Left forelimb (tissue), 1 donor: ENCODE measurements around the gene GLCE.
"Not testable (repeated sequence)": the region's sequence is repeated elsewhere in the genome, so short reads cannot be mapped to it uniquely, and the experiment has no call there.

Experiments
- DNase-seq: peaks from one replicate; pipeline ENCODE4 v3.0.0-alpha.2; 2018; ENCODE audit warnings: low spot score

Gene GLCE

DNA sequence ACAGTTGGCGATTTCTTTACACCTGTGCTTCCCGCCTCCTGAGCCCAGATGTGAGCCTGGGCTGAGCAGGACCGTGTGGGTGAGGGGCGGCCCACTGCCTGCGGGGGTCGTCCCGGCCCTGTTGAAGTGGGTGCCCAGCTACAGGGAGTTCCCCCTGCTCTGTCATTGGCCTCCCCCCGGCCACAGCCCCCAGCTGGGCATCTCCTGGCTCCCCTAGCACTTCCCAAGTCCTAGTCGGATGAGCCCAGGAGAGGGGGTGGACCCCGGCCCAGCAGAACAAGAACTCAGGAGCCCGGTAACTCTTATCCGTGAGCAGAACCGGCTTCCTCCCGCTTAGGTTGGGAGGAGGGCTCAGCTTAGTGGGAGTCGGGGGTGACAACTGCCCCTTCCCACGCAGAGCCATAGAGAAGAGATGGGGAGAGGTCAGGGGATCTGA, 139.0 kb downstream of the GLCE start:
- DNase-seq, result no peak

DNA sequence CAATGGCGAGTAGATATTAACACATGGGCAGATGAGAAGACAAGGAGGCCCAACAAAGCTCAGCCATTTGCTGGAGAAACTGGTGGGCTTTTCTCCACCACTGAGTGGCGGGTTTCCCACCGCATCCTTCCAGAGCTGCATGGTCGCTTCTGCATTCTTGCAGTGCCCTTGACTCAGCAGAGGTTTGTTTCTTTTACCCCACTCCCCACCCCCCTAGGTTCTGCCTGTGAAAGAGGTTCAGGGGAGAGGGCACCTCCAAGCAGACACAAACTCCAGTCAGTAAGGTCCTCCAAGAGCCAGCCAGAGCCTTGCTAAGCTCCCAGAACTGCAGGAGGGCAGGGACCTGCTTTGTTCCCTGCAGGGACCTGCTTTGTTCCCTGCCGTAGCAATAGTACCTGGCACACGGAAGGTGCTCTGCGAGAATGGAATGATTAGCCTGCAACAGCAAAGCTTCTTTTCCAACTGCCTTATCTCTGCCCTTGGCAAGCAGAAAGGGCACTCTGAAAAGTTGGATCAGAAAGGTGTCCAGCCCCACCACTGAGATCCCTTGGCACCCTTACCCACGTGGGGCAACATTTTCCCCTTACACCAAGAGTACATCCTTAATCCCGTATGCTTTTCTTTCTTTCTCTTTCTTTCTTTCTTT, 139.6 kb downstream of the GLCE start:
- no peak for DNase-seq

DNA sequence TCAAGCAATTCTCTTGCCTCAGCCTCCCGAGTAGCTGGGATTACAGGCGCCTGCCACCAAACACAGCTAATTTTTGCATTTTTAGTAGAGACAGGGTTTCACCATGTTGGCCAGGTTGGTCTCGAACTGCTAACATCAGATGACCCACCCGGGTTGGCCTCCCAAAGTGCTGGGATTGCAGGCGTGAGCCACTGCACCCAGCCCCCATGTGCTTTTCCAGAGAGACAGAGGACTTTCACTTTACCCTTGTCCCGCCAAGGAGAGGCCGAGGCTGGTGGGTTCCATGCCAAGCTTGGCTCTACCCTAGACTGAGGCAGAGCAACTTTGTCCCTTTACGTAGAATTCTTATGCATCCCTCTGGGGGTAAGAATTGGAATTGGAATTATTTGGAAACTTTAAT, 140.7 kb downstream of the GLCE start:
- not testable (repeated sequence) for DNase-seq

DNA sequence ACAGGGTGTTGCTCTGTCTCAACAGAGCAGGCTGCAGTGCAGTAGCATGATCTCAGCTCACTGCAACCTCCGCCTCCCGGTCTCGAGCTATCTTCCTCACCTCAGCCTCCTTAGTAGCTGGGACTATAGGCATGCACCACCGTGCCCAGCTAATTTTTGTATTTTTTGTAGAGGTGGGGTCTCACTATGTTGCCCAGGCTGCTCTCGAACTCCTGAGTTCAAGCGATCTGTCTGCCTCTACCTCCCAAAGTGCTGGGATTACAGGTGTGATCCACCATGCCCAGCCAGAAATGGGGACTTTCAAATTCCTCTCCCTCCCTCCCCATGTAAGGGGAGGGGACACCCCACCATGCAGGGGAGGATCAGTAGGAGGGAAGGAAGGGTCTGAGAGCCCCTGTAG, 141.7 kb downstream of the GLCE start:
- not testable (repeated sequence) for DNase-seq

DNA sequence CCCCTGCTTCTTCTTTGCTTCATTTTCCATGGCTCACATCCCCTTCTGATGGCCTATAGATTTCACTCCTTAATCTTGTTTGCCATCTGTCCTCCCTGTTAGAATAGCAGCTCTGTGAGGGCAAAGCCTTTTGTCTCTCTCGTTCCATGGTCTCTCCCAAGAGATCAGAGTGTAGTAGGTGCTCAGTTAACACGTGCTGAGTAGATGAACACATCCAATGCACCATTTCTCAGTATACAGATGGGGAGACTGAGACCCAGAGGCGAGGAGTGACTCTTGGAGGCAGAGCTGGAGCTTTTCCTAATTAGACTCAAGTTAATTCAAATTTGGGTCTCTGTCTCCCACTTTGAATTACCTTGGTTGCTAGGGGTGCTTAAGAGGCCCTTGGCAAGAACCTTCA, 142.5 kb downstream of the GLCE start:
- no peak for DNase-seq

DNA sequence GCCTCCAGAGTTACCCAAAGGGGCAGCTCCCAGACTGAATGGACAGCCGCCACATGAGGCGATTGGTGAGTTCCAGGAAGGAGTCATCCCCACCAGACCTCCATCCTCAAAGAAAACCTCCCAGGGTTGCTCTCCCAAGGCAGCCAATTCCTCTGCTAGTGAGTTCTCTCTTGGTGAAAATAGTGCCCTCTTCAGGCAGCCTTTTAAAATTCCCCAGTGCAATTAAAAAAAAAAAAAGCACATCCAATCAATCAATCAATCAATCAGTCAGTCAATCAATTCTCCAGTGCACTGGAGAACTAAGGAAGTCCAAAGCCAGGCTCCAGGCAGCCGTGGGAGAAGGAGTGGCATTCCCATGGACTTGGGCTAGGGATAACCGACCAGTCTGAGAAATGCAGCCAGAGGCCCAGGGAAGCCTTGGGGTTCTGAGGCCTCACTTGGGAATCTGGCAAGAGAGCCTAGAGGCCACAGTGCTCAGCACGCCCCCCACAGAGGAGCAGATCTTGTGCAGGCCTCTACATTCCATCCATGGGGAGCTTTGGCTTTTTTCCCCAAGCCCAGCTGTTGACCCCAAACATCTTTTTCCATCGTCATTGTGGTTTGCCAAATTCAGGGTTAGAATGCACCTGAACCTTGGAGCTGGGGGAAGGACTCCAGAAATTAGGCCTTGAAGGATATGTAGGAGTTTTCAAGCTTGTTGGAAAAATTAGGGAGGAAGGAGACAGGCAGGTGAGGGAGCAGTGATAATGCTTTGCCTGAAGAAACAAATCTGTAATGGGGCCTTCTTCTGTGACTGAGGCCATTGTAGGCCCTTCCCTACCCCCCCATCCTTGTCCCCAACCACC, 143.1 kb downstream of the GLCE start:
- DNase-seq, result no peak

DNA sequence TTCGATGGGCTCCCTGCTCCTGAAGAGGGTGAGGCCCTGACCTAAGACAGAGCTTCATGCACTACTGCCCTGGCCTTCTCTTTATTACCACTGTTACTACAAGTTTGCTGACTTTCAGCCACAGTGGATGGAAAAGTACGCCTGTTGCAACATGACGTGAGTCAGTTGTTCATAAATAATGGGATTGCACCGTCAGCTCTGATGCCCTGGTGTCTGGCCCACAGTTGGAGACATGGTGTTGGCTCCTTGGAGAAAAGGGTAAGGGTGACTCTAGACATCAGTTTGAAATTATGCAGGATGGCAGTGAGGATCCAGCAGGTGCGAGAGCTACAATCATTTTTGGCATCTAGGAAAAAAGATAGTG, 143.7 kb downstream of the GLCE start:
- no peak for DNase-seq

DNA sequence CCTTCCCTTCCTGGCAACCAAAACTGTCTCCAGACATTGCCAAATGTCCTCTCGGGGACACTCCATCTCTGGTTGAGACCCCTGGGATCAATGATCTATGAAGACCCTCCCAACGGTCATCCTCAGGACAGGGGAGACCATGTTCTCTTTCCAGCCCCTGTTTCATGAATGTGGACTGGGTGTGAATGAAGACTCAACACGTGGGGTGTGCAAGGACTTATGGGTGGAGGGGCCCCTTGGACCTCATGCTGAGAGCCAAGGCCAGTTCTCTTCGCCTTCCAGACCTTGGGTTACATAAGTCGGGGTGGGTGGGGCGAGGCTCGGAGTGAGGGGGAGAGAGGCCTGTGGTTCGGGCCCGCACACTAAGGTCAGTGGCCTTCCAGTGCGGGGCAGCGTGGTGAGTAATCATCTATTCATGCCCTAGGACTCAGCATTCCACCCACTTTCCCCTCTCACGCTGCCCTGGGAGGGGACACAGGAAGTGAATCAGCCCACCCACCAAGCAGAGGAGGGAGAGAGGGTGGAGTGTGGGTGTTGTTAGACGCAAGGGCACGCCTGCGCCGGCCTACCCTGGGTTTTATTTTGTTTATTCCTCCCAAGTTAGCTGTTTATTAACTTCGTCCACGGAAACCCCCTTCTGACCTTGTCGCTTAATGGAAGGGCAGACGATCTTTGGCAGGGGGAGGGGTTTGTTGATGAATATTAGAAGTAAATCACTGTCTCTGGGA, 144.9 kb downstream of the GLCE start:
- DNase-seq, result no peak

DNA sequence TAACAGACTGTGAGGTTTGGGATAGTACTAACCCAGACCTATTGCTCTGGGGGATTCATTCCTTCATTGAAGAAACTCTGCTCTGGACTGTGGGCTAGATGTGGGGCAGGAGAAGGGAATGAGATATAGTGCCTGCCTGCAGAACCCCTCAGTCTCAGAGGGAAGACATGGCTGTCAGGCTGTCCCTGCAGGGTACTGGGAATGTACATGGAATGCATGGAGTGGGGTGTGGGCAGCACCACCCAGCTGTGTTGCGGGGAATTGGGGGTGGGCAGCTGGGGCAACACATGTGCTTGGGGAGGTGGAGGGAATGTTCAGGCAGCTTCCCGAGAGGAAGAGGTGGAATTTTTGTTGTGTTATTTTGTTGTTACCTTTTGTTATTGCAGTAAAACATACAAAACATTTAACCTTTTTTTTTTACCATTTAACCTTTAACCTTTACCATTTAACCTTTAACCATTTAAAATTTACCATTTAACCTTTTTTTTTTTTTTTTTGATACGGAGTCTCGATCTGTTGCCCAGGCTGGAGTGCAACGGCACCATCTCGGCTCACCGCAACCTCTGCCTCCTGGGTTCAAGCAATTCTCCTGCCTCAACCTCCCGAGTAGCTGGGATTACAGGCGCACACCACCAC, 145.6 kb downstream of the GLCE start:
- DNase-seq, result no peak

DNA sequence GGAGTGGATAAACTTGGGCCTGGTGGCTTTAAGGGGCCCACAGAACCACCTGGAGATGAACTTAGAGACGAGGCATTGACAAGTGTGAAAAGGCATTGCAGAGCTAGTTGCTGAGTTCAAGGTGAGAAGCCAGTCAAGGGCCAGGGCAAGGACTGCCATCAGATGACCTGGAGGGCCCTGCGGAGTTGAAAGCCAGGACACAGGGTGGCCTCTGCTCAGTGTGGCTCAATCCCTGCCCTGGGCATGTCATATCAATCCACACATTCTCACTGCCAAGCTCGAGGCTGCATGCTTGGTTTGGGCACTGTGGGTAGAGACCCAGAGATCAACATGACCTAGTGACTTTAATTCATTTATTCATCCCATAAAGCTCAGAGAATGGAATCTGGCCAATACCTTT, 147.5 kb downstream of the GLCE start:
- no peak for DNase-seq

DNA sequence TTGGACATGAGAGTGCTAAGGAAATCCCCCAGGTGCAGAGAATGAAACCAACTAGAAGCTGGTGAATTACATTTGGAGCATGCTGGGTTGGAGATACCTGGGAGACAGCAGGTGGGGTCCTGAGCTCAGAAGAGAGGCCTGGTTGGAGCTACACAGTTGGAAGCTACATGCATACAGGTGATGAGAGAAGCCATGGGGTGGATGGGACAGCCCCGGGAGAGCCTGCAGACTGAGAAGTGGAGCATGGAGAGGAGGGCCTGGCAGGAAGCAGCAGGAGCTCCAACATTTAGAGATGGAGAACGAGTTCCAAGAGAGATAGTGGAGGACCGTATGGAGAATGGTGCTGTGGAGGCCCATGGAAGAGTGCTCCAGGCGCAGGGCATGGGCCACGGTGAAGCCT, 148.5 kb downstream of the GLCE start:
- no peak for DNase-seq

DNA sequence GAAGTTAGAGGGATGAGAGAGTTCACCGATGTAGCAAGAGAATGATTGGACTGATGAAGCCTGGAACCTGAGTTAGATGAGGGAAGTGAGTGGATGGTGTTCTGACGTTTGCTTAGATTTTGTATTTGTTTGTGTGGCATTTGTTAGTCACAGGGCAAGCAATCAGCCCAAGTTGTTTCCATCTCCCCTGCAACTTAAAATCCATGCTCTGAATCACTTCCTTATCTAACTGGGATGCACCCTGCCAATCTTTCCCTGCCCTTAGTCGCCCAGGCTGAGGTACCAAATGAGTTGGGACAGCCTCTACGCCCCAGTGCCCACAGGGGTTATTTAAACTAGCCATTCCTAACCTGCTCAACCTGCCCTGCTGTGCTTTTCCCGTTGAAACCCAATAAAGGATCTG, 150.9 kb downstream of the GLCE start:
- no peak for DNase-seq

DNA sequence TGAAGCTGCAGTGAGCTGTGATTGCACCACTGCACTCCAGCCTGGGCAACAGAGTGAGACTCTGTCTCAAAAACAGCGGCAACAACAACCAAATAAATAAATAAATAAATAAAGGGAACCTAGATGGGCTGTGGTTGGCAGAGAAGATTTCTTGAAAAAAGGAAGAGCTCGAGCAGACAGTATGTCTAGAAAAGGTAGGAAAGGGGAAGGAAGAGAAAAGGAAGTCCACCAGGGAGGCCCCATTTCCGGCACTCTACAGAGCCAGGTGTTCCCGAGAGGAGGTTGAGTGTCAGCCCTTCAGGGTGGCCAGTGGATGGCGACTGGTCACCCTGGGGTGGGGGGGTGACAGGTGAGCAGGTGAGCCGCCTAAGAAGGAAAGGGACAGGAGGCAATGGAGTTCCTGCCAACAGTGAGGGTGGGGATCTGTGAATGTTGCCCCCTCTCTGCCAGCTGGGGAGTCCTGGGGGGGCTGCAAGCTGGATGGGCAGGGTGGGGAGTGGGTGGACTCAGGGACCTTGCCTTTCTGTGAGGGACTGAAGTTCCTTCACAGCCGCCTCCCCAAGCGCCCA, 153.1 kb downstream of the GLCE start:
- no peak for DNase-seq

DNA sequence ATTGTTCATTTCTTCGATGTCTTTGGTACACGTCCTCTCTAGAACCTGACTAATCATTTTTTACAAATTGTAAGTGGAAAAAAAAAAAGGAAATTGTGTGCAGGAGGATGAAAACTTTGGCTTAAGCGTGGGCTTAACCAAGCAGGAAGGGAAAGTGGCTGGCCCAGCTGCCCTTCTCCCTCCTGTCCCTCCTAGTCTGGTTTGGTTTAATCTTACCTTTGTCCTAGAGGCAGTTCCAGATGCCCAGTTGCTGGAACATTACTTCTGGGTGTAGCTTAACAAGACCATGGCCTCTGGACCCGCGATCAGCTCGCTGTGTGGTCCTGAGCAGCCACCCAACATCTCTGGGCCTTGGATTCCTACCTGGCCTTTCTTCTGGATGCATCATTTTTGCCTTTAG, 153.7 kb downstream of the GLCE start:
- no peak for DNase-seq

DNA sequence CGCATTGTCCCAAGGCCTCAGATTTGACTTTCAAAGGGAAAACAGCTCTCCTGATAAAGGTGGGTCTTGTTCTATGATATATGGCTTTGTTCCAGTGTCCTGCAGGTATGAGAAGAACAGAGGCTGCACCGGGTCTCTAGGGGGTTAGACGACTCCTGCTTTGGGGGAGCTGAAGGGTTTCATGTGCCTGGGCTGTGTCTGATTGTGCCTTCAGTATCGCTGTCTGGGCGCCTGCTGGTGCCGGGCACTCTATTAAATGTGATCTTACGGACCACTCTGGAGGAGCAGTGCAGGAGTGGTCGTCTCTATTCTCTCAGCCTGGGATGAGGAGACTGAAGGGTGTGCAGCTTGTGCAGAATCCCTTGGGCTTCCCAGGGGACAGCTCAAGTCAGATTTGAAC, 154.3 kb downstream of the GLCE start:
- DNase-seq, result no peak

DNA sequence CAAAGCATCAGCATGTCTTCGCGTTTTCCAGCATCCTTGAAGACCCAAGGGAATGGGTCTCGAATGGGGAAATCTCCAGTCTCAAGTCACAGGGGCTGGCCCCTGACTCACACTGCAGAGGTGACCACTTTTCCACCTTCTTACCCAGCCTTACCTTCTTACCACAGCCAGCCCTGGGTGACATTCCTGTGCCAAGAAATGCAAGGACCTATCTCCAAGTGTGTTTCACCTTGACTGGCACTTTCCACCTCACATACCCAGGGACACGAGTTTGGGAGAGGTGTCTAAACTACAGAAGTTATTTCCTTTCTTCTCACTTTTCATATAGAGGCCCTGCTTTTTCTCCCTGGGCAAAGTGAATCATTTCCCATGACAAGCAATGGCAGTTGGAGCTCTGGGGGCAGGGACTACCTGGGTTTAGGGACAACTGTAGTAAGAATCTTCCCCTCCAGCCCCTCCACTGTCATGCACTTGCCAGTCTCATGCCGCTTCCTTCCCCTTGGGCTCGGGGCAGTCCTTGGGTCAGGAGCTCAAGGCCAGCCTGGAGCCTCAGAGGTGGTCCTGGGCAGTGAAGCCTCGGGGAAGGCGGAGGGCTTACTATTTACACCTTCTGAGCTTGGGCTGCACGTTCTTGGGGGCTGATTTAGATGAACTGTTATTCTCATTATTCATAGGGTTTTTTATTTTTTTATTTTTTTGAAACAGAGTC, 155.1 kb downstream of the GLCE start:
- DNase-seq, result no peak

DNA sequence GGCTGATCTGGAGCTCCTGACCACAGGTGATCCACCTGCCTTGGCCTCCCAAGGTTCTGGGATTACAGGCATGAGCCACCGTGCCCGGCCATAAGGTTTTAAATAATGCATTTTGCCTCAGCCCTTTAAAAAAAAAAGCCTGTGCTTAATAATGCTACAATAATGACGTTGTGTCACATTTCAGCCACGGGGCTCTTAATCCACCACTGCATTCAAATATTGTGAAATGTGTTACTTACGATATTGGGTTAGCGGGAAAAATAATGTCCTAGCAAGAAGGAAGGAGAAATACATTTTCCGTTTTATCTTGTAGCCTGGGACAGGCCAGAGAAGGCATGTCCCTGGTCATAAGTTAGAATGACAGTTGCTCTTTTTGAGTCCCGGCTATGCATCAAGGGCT, 155.9 kb downstream of the GLCE start:
- DNase-seq, result no peak

DNA sequence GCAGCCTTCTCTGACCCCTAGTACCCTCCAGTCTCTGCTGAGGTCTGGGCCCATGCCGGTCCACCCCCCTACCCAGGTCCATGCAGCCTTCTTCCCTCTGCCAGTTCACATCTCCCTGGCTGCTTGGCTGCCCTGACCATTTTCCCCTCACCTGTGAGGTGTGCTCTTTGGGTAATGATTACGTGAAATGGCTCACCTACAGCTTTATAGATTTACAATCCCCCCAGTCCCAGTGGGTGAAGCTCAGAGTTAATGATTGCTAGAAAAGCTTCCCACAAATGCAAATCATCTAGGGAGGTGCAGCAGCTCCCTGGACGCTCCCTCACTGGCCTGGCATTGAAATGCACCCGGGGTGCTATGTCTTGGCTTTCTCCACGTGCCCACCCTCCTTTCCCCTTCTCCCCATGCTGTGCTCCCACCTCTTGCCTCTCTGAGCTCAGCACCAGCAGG, 157.0 kb downstream of the GLCE start:
- DNase-seq, result no peak

DNA sequence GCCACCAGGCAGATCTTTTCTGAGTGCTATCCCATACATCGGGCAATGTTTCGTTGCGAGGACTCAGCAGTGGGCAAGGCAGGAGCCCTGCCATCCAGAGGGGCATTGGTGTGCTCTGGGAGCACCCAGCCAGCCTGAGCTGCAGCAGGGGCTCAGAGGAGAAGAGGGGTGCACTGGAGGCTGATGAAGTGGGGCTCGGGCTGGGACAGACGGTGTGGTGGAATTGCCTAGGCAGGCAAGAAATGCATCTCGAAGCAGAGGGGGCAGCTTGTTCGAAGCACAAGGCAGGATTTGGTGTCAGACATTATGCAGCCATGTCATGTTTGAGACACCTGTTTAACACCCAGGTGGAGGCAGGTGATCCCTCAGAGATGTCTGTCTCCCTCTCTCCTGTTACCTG, 157.6 kb downstream of the GLCE start:
- DNase-seq, result no peak

DNA sequence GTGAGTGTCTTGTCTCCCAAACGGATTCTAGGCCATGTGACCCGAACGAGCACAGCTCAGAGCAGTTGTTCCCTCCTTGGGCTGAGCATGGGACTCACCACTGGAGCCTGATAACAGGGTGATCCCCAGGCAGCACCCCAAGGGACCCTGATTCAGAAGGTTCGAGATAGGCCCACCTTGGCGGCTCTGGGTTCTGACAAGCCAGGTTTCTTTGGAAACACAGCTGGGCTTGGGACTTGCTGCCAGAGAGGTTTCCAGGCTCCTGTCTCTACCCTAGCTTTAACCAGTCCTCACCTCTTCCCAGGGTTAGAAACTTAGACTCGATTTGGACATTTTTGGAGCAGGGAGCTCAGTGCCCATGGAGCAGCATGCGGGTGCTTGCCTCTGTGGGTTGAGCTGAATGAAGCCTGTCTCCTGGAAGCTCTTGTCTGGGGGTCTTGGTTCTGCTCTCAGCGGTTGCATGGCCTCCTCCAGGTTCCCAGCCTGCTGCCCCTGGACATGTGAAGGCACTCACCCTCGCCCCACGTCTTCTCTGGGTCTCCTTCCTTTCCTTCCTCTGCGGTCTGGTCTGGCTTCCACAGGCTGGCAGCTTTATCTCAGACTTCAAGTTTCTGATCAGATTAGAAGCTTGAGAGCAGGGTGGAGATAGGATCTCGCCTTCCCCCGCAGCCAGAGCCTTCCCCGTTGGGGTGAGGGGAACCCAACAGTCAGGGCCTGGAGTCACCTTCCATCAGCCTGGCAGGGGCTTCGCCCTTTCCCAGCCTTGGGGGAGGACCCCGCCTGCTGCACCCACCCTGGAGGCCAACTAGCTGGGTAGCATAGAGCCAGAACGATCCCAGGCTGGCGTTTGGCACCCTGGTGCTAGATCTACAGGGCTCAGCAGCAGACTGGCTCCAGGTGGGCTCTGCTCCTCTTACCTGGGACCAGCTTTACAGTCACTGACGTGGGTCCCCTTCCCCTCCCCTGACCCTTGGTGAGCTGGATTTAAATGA, 159.2 kb downstream of the GLCE start:
- DNase-seq, result no peak
